T-helper 1 cell treated with Interleukin-12 subunit alpha and Interleukin-12 subunit beta and Interleukin-4 antibody, amounts not matched to agents 30 μg/mL and 1 μg/mL, for 36 hours (primary cell): ENCODE results near the gene DPM2.
A peak's percentile ranks its signal among the peaks of the same experiment; 100 is the strongest.

Experiments
- H3K27ac Mint-ChIP-seq: one replicate; pipeline ENCODE4 v1.8.0; 2021; ENCODE audit warnings: mild to moderate bottlenecking, mixed read lengths
- H3K27me3 Mint-ChIP-seq: one replicate; pipeline ENCODE4 v1.8.0; 2021; ENCODE audit warnings: low read depth, mixed read lengths
- H3K36me3 Mint-ChIP-seq: one replicate; pipeline ENCODE4 v1.8.0; 2021; ENCODE audit warnings: low read depth, mixed read lengths
- H3K4me1 Mint-ChIP-seq: one replicate; pipeline ENCODE4 v1.8.0; 2021; ENCODE audit warnings: low read depth, mixed read lengths
- H3K4me3 Mint-ChIP-seq: one replicate; pipeline ENCODE4 v1.8.0; 2021; ENCODE audit warnings: mild to moderate bottlenecking, moderate library complexity, mixed read lengths
- H3K9me3 Mint-ChIP-seq: one replicate; pipeline ENCODE4 v1.8.0; 2021; ENCODE audit warnings: mixed read lengths

Gene DPM2

DNA sequence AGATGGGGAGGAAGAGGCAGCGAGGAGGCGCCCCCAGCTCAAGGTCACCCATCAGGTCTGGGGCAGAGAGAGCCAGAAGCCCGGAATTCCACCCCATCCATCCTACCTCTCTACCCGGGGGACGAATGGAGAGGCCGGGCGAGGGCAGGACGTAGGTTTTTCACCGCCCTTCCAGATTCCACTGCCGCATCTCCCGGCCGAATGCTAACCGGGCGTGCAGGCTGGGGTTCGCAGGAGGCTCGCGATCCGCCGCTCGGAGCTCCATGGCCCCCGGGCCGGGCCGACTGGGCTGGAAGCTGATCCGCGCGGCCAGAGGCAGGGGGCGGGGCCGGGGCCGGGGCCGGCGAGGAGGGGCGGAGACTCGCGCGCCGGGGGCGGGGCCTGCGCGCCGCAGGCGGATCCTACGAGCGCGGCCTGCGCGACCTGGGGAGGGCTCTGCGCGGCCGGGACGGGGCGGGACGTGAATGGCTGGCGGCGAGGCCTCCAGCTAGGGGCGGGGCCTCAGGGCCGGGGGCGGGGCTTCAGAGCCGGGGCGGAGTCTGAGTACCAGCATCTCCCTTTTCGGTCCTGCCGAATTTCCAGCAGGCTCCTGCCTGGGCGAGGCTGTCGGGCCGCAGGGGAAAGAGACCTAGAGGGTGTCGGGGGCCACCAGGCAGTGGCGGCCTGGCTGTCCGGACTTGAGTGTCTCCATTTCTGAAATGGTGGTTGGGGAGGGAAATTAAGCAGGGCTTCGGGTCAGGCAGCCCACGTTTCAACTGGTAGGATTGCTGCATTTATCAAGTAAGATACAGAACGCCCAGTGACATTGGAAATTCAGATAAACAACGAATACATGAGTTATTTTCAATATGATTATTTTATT lies 20.7 kb downstream of the DPM2 start, which contains the start of gene ST6GALNAC4:
Gene ST6GALNAC4 (minus strand): TSS at position 322 of the 862 bp plus-strand sequence. CDS start 622 bp downstream, outside the sequence.
- Mint-ChIP-seq H3K4me1 (peaks cover 45% of the 10 kb centered on the region), H3K36me3 (peaks cover 16% of the 10 kb centered on the region), H3K27me3 (no peaks in the 10 kb centered on the region), H3K4me3 (peak within 1 kb of the TSS; percentile 85), H3K27ac (peak within 1 kb of the TSS; percentile 89), H3K9me3 (no peaks in the 10 kb centered on the region)

DNA sequence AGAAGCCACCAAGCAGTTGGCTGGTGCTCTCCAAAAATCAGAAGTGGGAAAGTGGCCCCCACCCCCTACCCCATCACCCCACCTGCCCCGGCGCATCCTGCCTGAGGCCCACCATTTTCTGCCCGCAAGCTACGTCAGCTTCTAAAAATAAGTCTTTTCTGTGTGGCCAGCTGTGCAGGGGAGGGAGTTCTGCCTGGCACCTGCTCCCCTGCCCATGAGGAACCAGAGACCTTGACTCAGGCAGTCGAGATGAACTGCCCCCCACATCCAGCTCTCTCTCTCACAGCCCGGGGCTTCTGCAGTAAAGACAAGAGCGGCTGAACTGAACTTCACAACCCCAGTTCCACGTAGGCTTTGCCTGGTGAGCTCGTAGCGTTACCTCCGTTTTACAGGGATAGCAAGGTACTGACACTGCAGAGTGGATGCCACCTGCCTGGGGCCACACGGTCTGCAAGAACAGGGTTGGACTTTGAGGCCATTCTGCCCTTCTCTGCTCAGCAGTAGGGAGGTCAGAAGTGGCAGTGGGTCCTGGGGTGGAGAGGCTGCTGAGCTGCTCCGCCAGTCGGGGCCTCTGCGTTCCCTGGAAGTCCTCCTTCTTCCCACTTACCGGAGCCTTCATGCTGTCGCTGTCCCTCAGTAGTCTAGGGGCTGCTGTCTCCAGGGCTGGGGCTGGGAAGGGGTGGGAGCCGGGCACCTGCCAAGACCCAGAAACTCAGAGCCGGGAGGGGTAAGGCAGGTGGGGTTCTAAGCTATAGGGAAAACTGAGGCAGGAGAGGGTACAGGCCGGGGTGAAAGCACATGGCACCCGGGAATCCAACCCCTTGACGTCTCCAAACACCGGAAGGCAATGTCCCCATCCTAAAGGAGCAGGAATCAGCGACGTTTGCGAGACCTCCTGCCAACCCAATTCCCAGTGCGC lies 21.6 kb downstream of the DPM2 start:
- H3K4me1 Mint-ChIP-seq, result peaks cover 48% of the 10 kb centered on the region

DNA sequence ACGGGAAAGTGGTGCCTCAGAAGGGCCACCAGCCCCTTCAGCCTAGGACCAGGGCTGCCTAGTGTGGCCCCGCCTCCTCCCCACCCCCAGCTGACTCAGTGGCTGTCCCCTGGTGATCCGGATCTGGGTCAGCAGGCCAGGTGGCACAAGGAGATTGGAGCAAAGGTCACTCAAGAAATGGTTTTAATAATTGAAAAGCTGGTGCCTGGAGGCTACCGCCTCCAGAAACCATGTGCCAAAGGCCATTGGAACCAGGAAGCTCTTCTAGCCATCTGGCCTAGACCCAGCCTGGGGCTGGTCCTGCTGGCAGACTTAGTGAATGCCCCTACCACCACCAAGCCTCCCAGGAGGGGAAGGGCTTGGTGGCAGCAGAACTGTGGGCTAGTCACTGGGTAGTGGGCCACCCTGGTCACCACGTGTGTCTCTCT lies 22.3 kb downstream of the DPM2 start:
- peak overlapping the region; percentile 89 for H3K27ac Mint-ChIP-seq

More for the DNA sequence above, 21.6 kb downstream of the DPM2 start:
- Mint-ChIP-seq H3K36me3 (peaks cover 17% of the 10 kb centered on the region), H3K27me3 (no peaks in the 10 kb centered on the region), H3K9me3 (no peaks in the 10 kb centered on the region), H3K27ac (peak overlapping the region; percentile 89), H3K4me3 (peak overlapping the region; percentile 85)

DNA sequence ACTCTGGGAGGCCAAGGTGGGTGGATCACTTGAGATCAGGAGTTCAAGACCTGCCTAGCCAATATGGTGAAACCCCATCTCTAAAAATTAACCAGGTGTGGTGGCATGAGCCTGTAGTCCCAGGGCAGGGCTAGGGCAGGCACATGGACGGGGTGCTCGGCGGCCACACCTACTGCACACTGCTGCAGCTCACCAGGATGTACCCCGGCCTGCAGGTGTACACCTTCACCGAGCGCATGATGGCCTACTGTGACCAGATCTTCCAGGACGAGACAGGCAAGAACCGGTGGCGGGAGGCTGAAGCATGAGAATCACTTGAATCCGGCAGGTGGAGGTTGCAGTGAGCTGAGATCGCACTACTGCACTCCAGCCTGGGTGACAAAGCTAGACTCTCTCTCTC lies 24.0 kb downstream of the DPM2 start:
- Mint-ChIP-seq H3K27ac (peak overlapping the region; percentile 57), H3K4me3 (peak overlapping the region; percentile 15), H3K4me1 (peaks cover 41% of the 10 kb centered on the region), H3K9me3 (no peaks in the 10 kb centered on the region), H3K27me3 (no peaks in the 10 kb centered on the region), H3K36me3 (peaks cover 21% of the 10 kb centered on the region)

More for the DNA sequence above, 22.3 kb downstream of the DPM2 start:
- H3K4me3 Mint-ChIP-seq, result peak overlapping the region; percentile 85
- peaks cover 52% of the 10 kb centered on the region for H3K4me1 Mint-ChIP-seq
- H3K9me3 Mint-ChIP-seq, result no peaks in the 10 kb centered on the region
- peaks cover 21% of the 10 kb centered on the region for H3K36me3 Mint-ChIP-seq
- H3K27me3 Mint-ChIP-seq, result no peaks in the 10 kb centered on the region

DNA sequence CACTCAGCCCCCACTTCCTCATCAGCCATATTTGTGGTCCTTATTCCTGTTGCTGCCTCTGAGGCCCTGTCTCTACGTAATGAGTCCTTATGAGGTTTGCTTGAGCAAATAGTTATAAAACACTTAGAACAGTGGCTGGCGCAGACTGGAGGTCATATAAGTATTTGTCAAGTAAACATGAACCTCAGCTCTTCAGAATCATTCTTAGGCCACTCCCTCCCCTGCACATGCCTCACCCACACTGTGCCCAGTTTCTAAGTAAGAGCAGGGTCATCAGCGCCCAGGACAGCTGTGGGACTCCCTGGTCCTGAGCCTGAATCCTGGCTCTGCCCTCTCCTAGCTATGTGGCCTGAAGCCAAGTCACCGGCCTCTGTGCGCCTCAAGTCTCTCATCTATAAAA lies 24.8 kb downstream of the DPM2 start:
- Mint-ChIP-seq H3K9me3 (no peaks in the 10 kb centered on the region), H3K4me3 (no peak overlapping the region), H3K36me3 (peaks cover 23% of the 10 kb centered on the region), H3K27me3 (no peaks in the 10 kb centered on the region), H3K27ac (peak overlapping the region; percentile 74), H3K4me1 (peaks cover 35% of the 10 kb centered on the region)

- peak overlapping the region; percentile 34 for H3K27ac Mint-ChIP-seq
- H3K27me3 Mint-ChIP-seq, result no peaks in the 10 kb centered on the region
- no peaks in the 10 kb centered on the region for H3K9me3 Mint-ChIP-seq
- peaks cover 23% of the 10 kb centered on the region for H3K36me3 Mint-ChIP-seq
- H3K4me3 Mint-ChIP-seq, result no peak overlapping the region
- H3K4me1 Mint-ChIP-seq, result peaks cover 32% of the 10 kb centered on the region
Observed at GRCh38 chr9:127912296-127912695, 25.4 kb downstream of the DPM2 start.

GRCh38 chr9:127910613-127911205 lies 26.9 kb downstream of the DPM2 start:
- Mint-ChIP-seq H3K36me3 (peaks cover 23% of the 10 kb centered on the region), H3K9me3 (no peaks in the 10 kb centered on the region), H3K27ac (peak overlapping the region; percentile 93), H3K4me3 (peak overlapping the region; percentile 66), H3K27me3 (no peaks in the 10 kb centered on the region), H3K4me1 (peaks cover 40% of the 10 kb centered on the region)

- no peaks in the 10 kb centered on the region for H3K9me3 Mint-ChIP-seq
- H3K4me3 Mint-ChIP-seq, result no peak overlapping the region
- peaks cover 26% of the 10 kb centered on the region for H3K36me3 Mint-ChIP-seq
- H3K27ac Mint-ChIP-seq, result no peak overlapping the region
- peaks cover 41% of the 10 kb centered on the region for H3K4me1 Mint-ChIP-seq
- H3K27me3 Mint-ChIP-seq, result no peaks in the 10 kb centered on the region
Observed at GRCh38 chr9:127909839-127910273, 27.8 kb downstream of the DPM2 start.

DNA sequence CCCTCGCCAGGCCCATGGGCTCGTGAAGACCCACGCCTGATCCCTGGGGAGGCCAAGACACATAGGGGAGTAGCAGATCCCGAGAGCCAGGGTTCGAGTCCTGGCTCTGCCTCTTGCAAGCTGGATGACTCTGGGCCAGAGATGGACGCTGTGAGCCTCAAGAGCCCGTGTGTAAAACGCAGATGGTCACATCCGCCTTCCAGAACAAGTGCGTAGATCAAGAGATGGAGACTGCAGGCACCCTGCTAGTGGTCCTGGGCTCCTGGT lies 29.1 kb downstream of the DPM2 start:
- no peak overlapping the region for H3K4me3 Mint-ChIP-seq
- H3K27ac Mint-ChIP-seq, result no peak overlapping the region
- no peaks in the 10 kb centered on the region for H3K27me3 Mint-ChIP-seq
- H3K36me3 Mint-ChIP-seq, result peaks cover 25% of the 10 kb centered on the region
- H3K4me1 Mint-ChIP-seq, result peaks cover 47% of the 10 kb centered on the region
- H3K9me3 Mint-ChIP-seq, result no peaks in the 10 kb centered on the region

GRCh38 chr9:127907867-127908659 lies 29.6 kb downstream of the DPM2 start:
- Mint-ChIP-seq H3K27me3 (no peaks in the 10 kb centered on the region), H3K4me1 (peaks cover 52% of the 10 kb centered on the region), H3K4me3 (no peak overlapping the region), H3K9me3 (no peaks in the 10 kb centered on the region), H3K27ac (peak overlapping the region; percentile 57), H3K36me3 (peaks cover 26% of the 10 kb centered on the region)

DNA sequence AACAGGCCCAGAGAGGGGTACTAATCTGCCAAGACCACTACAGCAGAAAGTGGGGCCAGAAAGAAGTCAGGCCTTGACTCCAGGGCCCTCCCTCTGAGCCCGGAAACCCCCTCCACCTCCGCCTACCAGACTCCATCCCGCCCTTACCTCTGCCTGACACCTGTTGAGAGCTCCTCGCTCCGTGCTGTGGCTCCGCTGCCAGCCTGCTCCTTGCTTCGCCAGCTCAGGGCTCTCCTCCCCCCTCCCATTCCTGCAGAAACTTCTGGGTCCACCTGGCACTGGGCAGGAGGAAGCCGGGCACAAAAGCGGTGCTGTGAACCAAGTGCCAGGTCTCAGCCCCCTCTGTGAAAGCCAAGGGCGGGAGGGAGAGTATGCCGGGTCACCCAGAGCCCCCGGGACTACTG lies 31.9 kb downstream of the DPM2 start:
- Mint-ChIP-seq H3K4me1 (peaks cover 42% of the 10 kb centered on the region), H3K4me3 (peak overlapping the region; percentile 99), H3K9me3 (no peaks in the 10 kb centered on the region), H3K36me3 (peaks cover 18% of the 10 kb centered on the region), H3K27ac (peak overlapping the region; percentile 100), H3K27me3 (no peaks in the 10 kb centered on the region)

GRCh38 chr9:127905004-127905728 lies 32.5 kb downstream of the DPM2 start:
- peak overlapping the region; percentile 99 for H3K4me3 Mint-ChIP-seq
- no peaks in the 10 kb centered on the region for H3K27me3 Mint-ChIP-seq
- H3K36me3 Mint-ChIP-seq, result peaks cover 15% of the 10 kb centered on the region
- H3K9me3 Mint-ChIP-seq, result no peaks in the 10 kb centered on the region
- H3K27ac Mint-ChIP-seq, result peak overlapping the region; percentile 100
- H3K4me1 Mint-ChIP-seq, result peaks cover 36% of the 10 kb centered on the region

- Mint-ChIP-seq H3K4me1 (peaks cover 41% of the 10 kb centered on the region), H3K4me3 (peak overlapping the region; percentile 99), H3K27ac (peak overlapping the region; percentile 100)
Observed at GRCh38 chr9:127904561-127905003, 33.1 kb downstream of the DPM2 start.

More at GRCh38 chr9:127904561-127905003, 33.1 kb downstream of the DPM2 start:
- no peaks in the 10 kb centered on the region for H3K9me3 Mint-ChIP-seq
- H3K27me3 Mint-ChIP-seq, result no peaks in the 10 kb centered on the region
- peaks cover 15% of the 10 kb centered on the region for H3K36me3 Mint-ChIP-seq
